CD4-positive, alpha-beta T cell treated with Interleukin-4 for 1 hour (primary cell): ENCODE results near the gene KHDRBS2.

Experiments
- DNase-seq, 2 donors: peaks; one replicate each; pipeline ENCODE4 v3.0.0-alpha.2; 2020 to 2022

KHDRBS2 gene

GRCh38 chr6:62285612-62286469, at the start of gene KHDRBS2:
TSS of gene KHDRBS2 (minus strand) at chr6:62286225.
- DNase-seq: peak; percentile 18 to 84

DNA sequence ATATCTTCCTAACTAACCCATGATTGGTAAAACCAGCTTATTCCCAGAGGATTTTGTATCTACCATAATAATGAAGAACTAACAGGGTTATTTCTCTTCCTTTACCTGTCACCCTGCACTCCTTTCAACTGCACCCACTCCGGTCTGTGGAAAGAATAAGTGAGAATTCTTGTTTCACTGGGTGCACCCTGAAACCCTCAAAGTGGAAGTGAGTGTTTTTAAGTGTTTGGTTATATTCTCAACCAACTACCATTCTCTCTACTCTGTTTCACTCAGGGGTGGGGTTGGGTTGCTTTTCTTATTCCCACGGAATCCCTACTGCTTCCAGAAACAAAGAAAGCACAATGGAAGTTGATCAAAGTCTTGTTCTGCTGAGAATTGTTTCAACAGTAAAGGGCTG, 42.6 kb upstream of the KHDRBS2 start:
- DNase-seq: no peak

GRCh38 chr6:62324834-62325233, 38.8 kb upstream of the KHDRBS2 start:
- no peak for DNase-seq

- no peak for DNase-seq
Measured at GRCh38 chr6:62323818-62324431, 37.9 kb upstream of the KHDRBS2 start.

GRCh38 chr6:62298745-62299392, 12.8 kb upstream of the KHDRBS2 start:
- no peak for DNase-seq

GRCh38 chr6:62296541-62296940, 10.5 kb upstream of the KHDRBS2 start:
- no peak for DNase-seq

DNA sequence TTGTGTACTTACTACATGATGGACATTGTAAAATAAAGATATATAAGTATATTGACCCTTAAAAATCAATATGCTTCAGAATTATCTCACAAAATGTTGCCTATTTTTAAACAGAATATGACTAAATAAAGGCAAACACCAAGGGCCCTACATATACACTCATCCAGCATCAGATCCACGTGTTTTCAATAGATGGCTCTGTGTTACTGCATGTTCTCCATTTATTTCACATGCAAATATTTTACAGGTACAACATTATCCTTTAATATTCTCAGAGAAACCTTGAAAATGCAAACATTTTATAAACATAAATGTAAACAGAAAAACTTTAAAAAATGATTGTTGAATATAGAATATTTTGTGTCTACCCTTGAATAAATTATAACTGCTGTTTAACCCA, 2.9 kb upstream of the KHDRBS2 start:
- DNase-seq: no peak

DNA sequence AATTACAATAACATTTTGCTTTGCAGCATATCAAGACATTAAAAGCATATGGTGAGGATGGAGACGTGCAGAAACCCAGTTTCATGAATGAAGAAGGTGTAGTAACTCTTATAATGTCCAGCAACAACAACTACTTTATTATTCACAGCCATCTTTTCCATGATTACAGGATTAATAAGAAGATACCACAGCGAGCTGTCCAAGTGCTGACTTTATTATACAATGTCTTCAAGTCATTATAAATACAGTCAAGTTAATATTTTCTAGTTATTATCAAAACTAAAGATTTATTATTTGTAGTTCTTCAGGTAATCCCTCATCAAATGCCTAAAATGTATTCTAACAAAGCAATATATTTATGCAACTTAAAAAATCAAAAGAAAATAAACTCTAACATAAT, 2.5 kb upstream of the KHDRBS2 start:
- DNase-seq: no peak

DNA sequence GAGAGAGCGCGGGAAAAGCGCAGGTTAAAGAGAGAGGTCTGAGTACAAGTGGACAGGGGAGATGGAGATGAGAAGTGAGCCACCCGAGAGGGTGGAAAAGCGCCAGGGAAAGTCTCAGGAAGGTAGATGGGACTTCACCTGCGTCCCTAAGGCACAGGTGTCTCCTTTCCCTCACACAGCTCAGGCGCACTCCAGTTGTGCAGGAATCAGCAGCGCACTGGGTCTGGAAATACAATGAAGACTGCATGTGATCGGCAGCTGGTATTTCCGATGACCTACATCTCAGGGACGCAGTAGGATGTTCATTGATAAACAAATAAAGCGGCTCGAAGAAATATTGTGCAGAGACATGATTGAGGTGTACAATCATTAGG, 432 bp upstream of the KHDRBS2 start:
- no peak for DNase-seq

GRCh38 chr6:62284725-62285124, 1.3 kb downstream of the KHDRBS2 start:
- DNase-seq: no peak

DNA sequence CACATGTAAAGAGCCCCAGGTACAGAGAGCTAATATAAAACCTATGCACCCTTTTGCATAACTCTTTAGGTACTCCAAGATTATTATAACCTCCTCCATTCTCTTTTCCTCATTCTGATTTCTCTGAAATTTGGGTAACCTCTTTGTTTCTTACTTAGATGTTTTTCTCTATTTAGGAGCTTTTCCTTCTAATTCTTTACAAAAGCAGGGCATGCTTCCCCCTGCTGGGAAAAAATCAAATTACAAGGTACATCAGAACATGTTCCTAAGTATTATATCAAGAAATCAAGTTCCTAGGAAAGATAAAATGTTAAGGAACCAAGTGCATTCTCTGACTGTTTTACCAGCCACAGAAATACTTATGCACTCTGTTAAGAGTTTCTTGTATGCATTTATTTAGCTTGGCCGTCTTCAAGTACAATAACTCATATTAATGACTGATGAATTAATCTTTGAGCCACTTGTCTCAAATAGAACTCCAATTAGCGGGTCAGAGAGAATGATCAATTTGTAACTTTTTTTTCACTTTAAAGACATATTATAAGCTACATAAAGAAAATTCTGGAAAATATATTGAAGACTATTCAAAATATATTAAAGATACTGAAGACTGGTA, 2.1 kb downstream of the KHDRBS2 start:
- DNase-seq: no peak

GRCh38 chr6:62283365-62283764, 2.7 kb downstream of the KHDRBS2 start:
- DNase-seq: no peak

DNA sequence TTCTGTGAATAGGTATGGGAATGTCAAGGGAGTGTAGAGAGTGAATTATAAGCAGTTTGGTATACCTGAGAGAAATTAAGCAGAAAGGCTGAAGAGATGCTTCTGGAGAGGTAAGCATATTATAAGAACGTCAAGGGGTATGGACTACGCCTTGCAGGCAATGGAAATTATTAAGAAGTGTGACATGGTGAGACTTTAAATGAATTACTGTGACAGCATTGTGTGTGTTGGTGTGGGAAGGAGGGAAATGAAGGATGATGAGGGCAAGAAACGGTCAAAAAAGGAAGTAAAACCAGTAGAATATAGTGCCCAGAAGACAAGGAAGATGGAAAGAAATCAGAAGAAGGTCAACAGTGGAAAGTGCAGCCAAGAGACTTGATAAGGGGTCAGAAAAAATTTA, 5.9 kb downstream of the KHDRBS2 start:
- no peak for DNase-seq

- DNase-seq: no peak
Measured at GRCh38 chr6:62272114-62272513, 13.9 kb downstream of the KHDRBS2 start.

DNA sequence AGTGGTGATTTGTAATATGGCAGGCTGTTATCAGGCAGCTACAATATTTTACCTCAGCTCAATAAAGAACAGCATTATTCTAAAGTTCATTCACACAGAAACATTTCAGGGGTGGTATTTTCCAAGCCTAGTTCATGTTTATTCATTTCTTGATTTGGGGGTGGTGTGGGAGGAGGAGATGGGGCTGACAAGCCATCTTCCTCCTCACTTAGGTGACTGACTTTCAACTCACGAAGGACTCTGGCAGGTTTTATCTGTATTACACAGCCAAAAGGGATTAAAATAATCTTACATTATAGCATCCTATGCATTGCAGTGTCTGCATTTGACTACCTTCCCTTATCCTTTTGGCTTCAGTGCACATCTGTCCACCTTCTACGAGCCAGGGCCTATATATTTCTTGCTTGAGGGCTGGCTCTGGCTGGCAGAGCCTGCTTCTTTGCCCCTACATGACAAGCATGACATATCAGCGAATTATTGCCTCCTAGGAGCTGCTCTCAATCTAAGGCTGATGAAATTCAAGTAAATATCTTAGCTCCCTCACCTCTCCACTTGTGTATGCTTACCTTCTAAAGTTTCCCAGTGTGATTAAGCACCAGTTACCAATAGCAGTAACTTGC, 20.0 kb downstream of the KHDRBS2 start:
- no peak for DNase-seq

- no peak for DNase-seq
Measured at GRCh38 chr6:62262283-62262682, 23.7 kb downstream of the KHDRBS2 start.

GRCh38 chr6:62246087-62246486, 39.9 kb downstream of the KHDRBS2 start:
- no peak for DNase-seq

- DNase-seq: no peak
Measured at GRCh38 chr6:62236784-62237183, 49.2 kb downstream of the KHDRBS2 start.

- DNase-seq: no peak
Measured at GRCh38 chr6:62229231-62229630, 56.8 kb downstream of the KHDRBS2 start.

GRCh38 chr6:62217866-62218265, 68.2 kb downstream of the KHDRBS2 start:
- no peak for DNase-seq

GRCh38 chr6:62202078-62202477, 83.9 kb downstream of the KHDRBS2 start:
- no peak for DNase-seq

- DNase-seq: no peak
Measured at GRCh38 chr6:62192593-62192992, 93.4 kb downstream of the KHDRBS2 start.

DNA sequence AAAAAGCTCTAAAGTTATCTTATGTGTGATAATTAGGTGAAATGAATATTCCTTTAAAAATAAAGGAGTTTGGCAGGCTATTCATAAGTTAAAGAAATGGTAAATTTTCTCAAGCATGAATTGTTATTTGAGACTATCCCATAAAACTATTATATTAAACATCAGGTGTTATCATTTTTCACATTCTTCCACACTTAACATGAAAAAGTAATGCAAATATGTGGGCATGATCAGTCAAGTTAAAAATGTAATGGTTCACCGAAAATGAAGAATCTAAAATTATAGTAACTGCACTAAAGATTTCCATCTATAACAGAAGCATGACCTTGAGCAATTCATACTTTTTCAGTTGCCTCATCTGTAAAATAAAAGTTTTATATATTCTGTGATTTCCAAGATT, 110.8 kb downstream of the KHDRBS2 start:
- DNase-seq: no peak
